MCF 10A (cell line): ENCODE results near the gene WFIKKN1. TPM values are rescaled to one million over a fixed set of nuclear protein-coding genes. Genes with fewer than 3 reads are reported as not detected.
"Not testable (repeated sequence)": the region's sequence is repeated elsewhere in the genome, so short reads cannot be mapped to it uniquely, and the experiment has no call there.

Source experiments
- BruUV-seq: library from RNA; stranded (reverse); fragments of 400-500 nt; replicated peaks from 2 replicates; lab custom pipeline; 2021; lab: Mats Ljungman, UMichigan
- CTCF ChIA-PET: fragments of 300-600 bp; sonication (Branson Sonifier 250); formaldehyde crosslinking; extraction: SDS; loops from one replicate; lab custom pipeline; 2021; ENCODE audit warnings: antibody characterized with exemption, inconsistent platforms; lab: Yijun Ruan, JAX
- POLR2A ChIA-PET: fragments of 300-600, 350-650 bp; sonication (Branson Sonifier 250); formaldehyde crosslinking; extraction: SDS; loops from one replicate; lab custom pipeline; 2020; ENCODE audit warnings: antibody characterized with exemption, inconsistent platforms; lab: Yijun Ruan, JAX
- DNase-seq: peaks from one replicate; pipeline ENCODE4 v3.0.0-alpha.2; 2018; ENCODE audit not compliant: unreplicated experiment
- H3K27ac Mint-ChIP-seq: one replicate; pipeline ENCODE4 v1.8.0; 2022; ENCODE audit warnings: mild to moderate bottlenecking, low read depth, mixed read lengths; ENCODE audit not compliant: unreplicated experiment
- H3K27me3 Mint-ChIP-seq: one replicate; pipeline ENCODE4 v1.8.0; 2022; ENCODE audit warnings: mixed read lengths; ENCODE audit not compliant: insufficient read depth, unreplicated experiment
- H3K36me3 Mint-ChIP-seq: one replicate; pipeline ENCODE4 v1.8.0; 2022; ENCODE audit warnings: mild to moderate bottlenecking, moderate library complexity, mixed read lengths; ENCODE audit not compliant: insufficient read depth, unreplicated experiment
- H3K4me1 Mint-ChIP-seq: one replicate; pipeline ENCODE4 v1.8.0; 2022; ENCODE audit warnings: mixed read lengths; ENCODE audit not compliant: insufficient read depth, unreplicated experiment
- H3K4me3 Mint-ChIP-seq: one replicate; pipeline ENCODE4 v1.8.0; 2022; ENCODE audit warnings: mild to moderate bottlenecking, moderate library complexity, mixed read lengths; ENCODE audit not compliant: unreplicated experiment
- H3K9me3 Mint-ChIP-seq: one replicate; pipeline ENCODE4 v1.8.0; 2022; ENCODE audit warnings: mixed read lengths; ENCODE audit not compliant: unreplicated experiment
- intact Hi-C: fragments of 100-400 bp; cut with micrococcal nuclease; formaldehyde crosslinking; loops from 2 replicates; pipeline ENCODE4 v1.14.1; 2022
- total RNA-seq: library from RNA; stranded (reverse); gene quantifications from 2 replicates; pipeline ENCODE4 v1.2.3, GENCODE V29; 2022
- TF ChIP-seq, protein P1 (sequence below): fragments of 200-600 bp; IDR thresholded peaks from one replicate; pipeline ENCODE4 v1.8.0; 2022; ENCODE audit warnings: antibody characterized with exemption, mild to moderate bottlenecking; ENCODE audit not compliant: unreplicated experiment

The WFIKKN1 gene
- total RNA-seq, 1 experiment from 2014 or later, result 0.14 TPM

DNA sequence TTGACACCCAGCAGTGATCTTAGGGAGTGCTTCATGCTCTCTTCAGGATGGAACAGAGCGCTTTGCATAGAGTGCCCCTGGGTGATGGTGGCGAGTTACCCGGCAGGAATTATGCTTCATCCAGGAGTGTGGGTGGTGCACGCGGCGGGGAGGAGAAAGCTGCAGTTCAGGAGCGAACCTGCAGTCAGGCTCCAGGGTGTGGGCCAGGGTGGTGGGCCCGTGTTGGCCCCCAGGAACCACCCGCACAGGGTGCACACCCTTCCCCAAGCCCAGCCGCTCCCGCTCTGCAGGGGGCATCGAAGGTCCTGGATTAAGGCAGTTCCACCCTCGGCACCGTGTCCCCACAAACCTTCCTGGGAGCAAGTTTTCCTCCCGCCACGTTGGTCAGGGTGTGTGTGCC lies 37.0 kb upstream of the WFIKKN1 start:
- ChIA-PET CTCF (interaction anchor here (0.6 to 1.5 kb wide), 8 partner anchors 14 to 347 kb away, joined by 3 to 6 read pairs (median 4); partner anchors contain the start of gene RHOT2), POLR2A (interaction anchor here (0.6 to 5.7 kb wide), 15 partner anchors 8 to 223 kb away, joined by 3 to 88 read pairs (median 11); partner anchors contain the start of genes CAPN15, JMJD8, MCRIP2 and METTL26)
- H3K4me1 Mint-ChIP-seq, result peaks cover 55% of the 10 kb centered on the region
- intact Hi-C loops, result loop anchor here (2.0 kb wide), 1 partner anchor 43 kb away; the partner anchor contains the start of gene METTL26
- peak overlapping the region; percentile 59 for H3K27ac Mint-ChIP-seq
- H3K9me3 Mint-ChIP-seq, result no peaks in the 10 kb centered on the region
- no TSS peak for BruUV-seq
- no peak for DNase-seq
- peaks cover 58% of the 10 kb centered on the region for H3K36me3 Mint-ChIP-seq
- TF ChIP-seq, protein P1, sequence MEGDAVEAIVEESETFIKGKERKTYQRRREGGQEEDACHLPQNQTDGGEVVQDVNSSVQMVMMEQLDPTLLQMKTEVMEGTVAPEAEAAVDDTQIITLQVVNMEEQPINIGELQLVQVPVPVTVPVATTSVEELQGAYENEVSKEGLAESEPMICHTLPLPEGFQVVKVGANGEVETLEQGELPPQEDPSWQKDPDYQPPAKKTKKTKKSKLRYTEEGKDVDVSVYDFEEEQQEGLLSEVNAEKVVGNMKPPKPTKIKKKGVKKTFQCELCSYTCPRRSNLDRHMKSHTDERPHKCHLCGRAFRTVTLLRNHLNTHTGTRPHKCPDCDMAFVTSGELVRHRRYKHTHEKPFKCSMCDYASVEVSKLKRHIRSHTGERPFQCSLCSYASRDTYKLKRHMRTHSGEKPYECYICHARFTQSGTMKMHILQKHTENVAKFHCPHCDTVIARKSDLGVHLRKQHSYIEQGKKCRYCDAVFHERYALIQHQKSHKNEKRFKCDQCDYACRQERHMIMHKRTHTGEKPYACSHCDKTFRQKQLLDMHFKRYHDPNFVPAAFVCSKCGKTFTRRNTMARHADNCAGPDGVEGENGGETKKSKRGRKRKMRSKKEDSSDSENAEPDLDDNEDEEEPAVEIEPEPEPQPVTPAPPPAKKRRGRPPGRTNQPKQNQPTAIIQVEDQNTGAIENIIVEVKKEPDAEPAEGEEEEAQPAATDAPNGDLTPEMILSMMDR, result no peak
- H3K27me3 Mint-ChIP-seq, result no peaks in the 10 kb centered on the region
- H3K4me3 Mint-ChIP-seq, result peak overlapping the region; percentile 91

DNA sequence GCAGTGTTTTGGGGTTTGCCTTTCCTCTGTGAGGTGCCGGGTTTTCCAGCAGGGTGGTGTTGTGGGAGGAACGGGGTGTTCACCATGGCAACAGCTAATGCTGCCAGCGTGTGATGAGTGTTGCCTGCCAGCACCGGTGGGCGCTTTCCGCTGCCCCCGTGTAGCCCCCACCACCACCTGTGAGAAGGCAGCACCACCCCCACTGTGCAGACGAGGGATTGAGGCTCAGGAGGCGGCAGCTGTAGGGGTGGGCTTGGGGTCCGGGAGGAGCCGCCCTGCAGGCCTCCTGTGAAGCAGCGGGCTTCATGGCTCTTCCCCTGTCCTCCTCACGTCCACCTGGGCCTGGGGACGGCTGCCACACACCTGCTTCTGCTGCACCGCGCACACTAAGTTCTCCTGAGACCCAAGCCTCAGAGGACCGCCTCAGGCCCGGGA lies 35.7 kb upstream of the WFIKKN1 start:
- Mint-ChIP-seq H3K9me3 (no peaks in the 10 kb centered on the region), H3K27me3 (no peaks in the 10 kb centered on the region), H3K4me1 (peaks cover 55% of the 10 kb centered on the region), H3K36me3 (peaks cover 54% of the 10 kb centered on the region), H3K4me3 (no peak overlapping the region), H3K27ac (peak overlapping the region; percentile 59)
- TF ChIP-seq, protein P1, result no peak
- ChIA-PET CTCF (no interaction called here), POLR2A (interaction anchor here (3.1 to 5.7 kb wide), 2 partner anchors 27 to 67 kb away, joined by 23 to 88 read pairs; partner anchors contain the start of gene CAPN15)
- no TSS peak for BruUV-seq
- intact Hi-C loops, result no loop called here
- DNase-seq, result no peak

DNA sequence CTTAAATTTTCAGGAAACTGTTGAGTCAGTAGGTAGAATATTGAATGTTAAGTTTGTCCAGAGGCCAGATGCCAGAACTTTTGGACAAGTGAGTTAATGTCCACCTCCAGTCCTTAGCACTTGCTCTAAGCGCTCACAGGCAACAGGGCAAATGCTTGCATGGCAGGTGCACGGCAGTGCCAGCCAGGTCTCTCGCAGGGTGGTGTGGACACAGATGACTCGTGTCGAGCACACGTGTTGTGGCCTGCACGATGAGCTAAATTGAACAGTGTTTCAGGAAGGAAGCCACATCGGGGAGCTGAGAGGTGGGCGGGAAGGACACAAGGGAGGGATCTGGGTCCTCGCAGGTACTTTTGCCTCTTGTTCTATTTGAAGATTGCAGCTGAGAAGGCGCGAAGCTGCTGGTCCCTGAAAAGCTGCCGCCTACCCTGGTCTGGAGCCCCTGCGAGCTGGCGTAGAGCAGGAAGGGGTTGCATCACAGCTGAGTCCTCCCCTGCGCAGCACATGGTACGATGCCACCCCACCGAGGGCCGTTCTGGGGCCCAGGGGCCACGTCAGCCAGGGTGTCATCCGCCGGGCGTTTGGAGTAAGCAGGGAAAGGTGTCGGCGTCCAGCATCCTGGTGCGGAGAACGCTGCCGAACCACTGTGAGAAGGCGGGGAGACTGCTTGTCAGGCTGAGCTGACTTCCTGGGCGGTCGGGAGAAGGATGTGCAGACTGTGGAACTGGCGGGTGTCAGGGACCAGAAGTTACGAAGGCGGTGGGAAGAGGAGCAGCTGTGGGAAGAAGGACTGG lies 34.6 kb upstream of the WFIKKN1 start:
- no peak for DNase-seq
- Mint-ChIP-seq H3K36me3 (peaks cover 49% of the 10 kb centered on the region), H3K9me3 (no peaks in the 10 kb centered on the region), H3K27ac (peak overlapping the region; percentile 80), H3K4me1 (peaks cover 47% of the 10 kb centered on the region), H3K4me3 (no peak overlapping the region), H3K27me3 (no peaks in the 10 kb centered on the region)
- BruUV-seq, result no TSS peak
- TF ChIP-seq, protein P1, result no peak
- CTCF ChIA-PET, result interaction anchor here (0.6 to 1.3 kb wide), 2 partner anchors 14 to 388 kb away, joined by 3 to 4 read pairs; no protein-coding TSS in a partner anchor
- POLR2A ChIA-PET, result interaction anchor here (0.8 to 1.4 kb wide), 2 partner anchors 26 to 40 kb away, joined by 3 to 4 read pairs; partner anchors contain the start of gene METTL26
- intact Hi-C loops, result no loop called here

DNA sequence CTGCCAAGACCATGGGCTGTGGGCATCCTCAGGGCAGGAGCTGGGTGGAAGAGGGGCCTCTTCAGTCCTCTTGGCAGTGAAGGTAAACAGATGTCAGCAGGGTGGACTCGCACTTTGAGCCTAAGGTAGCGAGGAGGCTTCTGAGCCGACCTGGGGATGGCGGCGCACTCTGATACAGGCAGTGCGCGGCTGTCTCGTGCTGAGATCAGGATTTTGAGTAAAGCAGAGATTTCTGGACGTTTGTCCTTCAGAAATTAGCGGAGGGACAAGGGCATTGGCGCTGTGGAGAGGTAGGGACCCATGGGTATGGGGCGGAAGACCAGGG lies 34.1 kb upstream of the WFIKKN1 start:
- POLR2A ChIA-PET, result interaction anchor here (0.8 to 1.4 kb wide), 2 partner anchors 26 to 40 kb away, joined by 3 to 4 read pairs; partner anchors contain the start of gene METTL26
- Mint-ChIP-seq H3K36me3 (peaks cover 47% of the 10 kb centered on the region), H3K9me3 (no peaks in the 10 kb centered on the region), H3K27ac (peak overlapping the region; percentile 80), H3K4me3 (no peak overlapping the region), H3K4me1 (peaks cover 44% of the 10 kb centered on the region), H3K27me3 (no peaks in the 10 kb centered on the region)
- no peak for DNase-seq
- no TSS peak for BruUV-seq
- intact Hi-C loops, result no loop called here
- CTCF ChIA-PET, result interaction anchor here (1.3 kb wide), 1 partner anchor 13 kb away, joined by 4 read pairs; no protein-coding TSS in a partner anchor
- TF ChIP-seq, protein P1, result no peak

DNA sequence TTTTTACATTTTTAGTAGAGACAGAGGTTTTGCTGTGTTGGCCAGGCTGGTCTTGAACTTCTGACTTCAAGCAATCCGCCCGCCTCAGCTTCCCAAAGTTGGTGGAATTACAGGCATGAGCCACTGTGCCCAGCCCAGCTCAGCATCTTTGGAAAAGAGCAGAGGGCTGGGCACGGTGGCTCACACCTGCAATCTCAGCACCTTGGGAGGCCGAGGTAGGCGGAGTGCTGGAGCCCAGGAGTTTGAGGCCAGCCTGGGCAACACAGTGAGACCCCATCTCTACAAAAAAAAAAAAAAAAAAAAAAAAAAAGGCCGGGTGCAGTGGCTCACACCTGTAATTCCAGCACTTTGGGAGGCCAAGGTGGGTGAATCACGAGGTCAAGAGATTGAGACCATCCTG lies 33.1 kb upstream of the WFIKKN1 start:
- intact Hi-C loops, H3K9me3 Mint-ChIP-seq, BruUV-seq, H3K4me3 Mint-ChIP-seq, CTCF ChIA-PET, POLR2A ChIA-PET, H3K27ac Mint-ChIP-seq, H3K27me3 Mint-ChIP-seq, DNase-seq: not testable (repeated sequence)
- H3K4me1 Mint-ChIP-seq, result peaks cover 35% of the 10 kb centered on the region
- peaks cover 49% of the 10 kb centered on the region for H3K36me3 Mint-ChIP-seq
